Panc1 (cell line): ENCODE results near the gene ADGRD1. TPM values are rescaled to one million over a fixed set of nuclear protein-coding genes. Genes with fewer than 3 reads are reported as not detected.

Source experiments
- ATAC-seq: fragments of 200-7000 bp; cut with Tn5 transposase; 2 replicates; pipeline ENCODE4 v1.9.1; 2020; ENCODE audit warnings: mild to moderate bottlenecking, moderate library complexity
- BruUV-seq: library from RNA; stranded (reverse); fragments of 400-500 nt; replicated peaks from 2 replicates; lab custom pipeline; 2021; lab: Mats Ljungman, UMichigan
- CTCF ChIA-PET: fragments of 300-600 bp; sonication (Branson Sonifier 250); formaldehyde crosslinking; loops from one replicate; lab custom pipeline; 2022; ENCODE audit warnings: antibody characterized with exemption; lab: Charles Lee
- POLR2A ChIA-PET: fragments of 300-600 bp; sonication (Branson Sonifier 250); formaldehyde crosslinking; loops from one replicate; lab custom pipeline; 2022; ENCODE audit warnings: antibody characterized with exemption; lab: Charles Lee
- DNase-seq: peaks from one replicate; pipeline ENCODE4 v3.0.0-alpha.2; 2010; ENCODE audit warnings: low read depth, low spot score
- H3K27ac ChIP-seq: 2 replicates; pipeline ENCODE4 v1.5.1; 2011; ENCODE audit warnings: mild to moderate bottlenecking, low read length, inconsistent platforms
- H3K27me3 ChIP-seq: fragments of 200-500 bp; sonication (Bioruptor generic); 2 replicates; pipeline ENCODE4 v1.6.0; 2014; ENCODE audit warnings: low read length, inconsistent platforms; ENCODE audit not compliant: control insufficient read depth, insufficient read depth
- H3K36me3 ChIP-seq: fragments of 200-500 bp; sonication (Bioruptor generic); 2 replicates; pipeline ENCODE4 v1.5.1; 2014; ENCODE audit warnings: inconsistent platforms, mild to moderate bottlenecking, low read length, moderate library complexity; ENCODE audit not compliant: control insufficient read depth, insufficient read depth
- H3K4me1 ChIP-seq: 2 replicates; pipeline ENCODE4 v1.5.1; 2011; ENCODE audit warnings: inconsistent platforms, mild to moderate bottlenecking, low read length, moderate library complexity; ENCODE audit not compliant: control insufficient read depth, insufficient read depth
- H3K4me3 ChIP-seq, 2 experiments: 2 replicates each; pipeline ENCODE4 v1.5.1; 2011 to 2012; ENCODE audit warnings: low read depth in 2 of 2, low read length in 2 of 2, mild to moderate bottlenecking in 2 of 2, inconsistent platforms in 1 of 2, moderate library complexity in 1 of 2
- H3K9me3 ChIP-seq: fragments of 200-500 bp; sonication (Bioruptor generic); 2 replicates; pipeline ENCODE4 v1.5.1; 2014; ENCODE audit warnings: low read depth, mild to moderate bottlenecking, inconsistent platforms, low read length, moderate library complexity; ENCODE audit not compliant: control insufficient read depth, insufficient read depth
- CTCF ChIP-seq: fragments of 450-650 bp; IDR thresholded peaks from 2 replicates; pipeline ENCODE4 v1.5.1; 2017; ENCODE audit warnings: mild to moderate bottlenecking
- POLR2AphosphoS5 ChIP-seq: IDR thresholded peaks from 2 replicates; pipeline ENCODE4 v1.6.1; 2012; ENCODE audit warnings: mild to moderate bottlenecking, low read depth, low read length, moderate library complexity
- REST ChIP-seq, 2 experiments: IDR thresholded peaks; 2 replicates each; pipeline ENCODE4 v1.6.1; 2011 to 2012; ENCODE audit warnings: low read depth in 2 of 2, control low read depth in 1 of 2, low read length in 1 of 2, mild to moderate bottlenecking in 1 of 2, moderate library complexity in 1 of 2; ENCODE audit not compliant: insufficient read depth in 1 of 2
- SIN3A ChIP-seq: IDR thresholded peaks from 2 replicates; pipeline ENCODE4 v1.6.1; 2012; ENCODE audit warnings: low read depth, mild to moderate bottlenecking, low read length, moderate library complexity, borderline replicate concordance; ENCODE audit not compliant: insufficient read depth
- TCF7L2 ChIP-seq: IDR thresholded peaks from 2 replicates; pipeline ENCODE4 v1.6.1; 2011; ENCODE audit warnings: mild to moderate bottlenecking, low read depth, low read length, inconsistent platforms
- in situ Hi-C: cut with HindIII; loops from 2 replicates; pipeline ENCODE4 v1.10.0; 2016; ENCODE audit warnings: low sequenced_read_pairs, low pct_unique_long_range_greater_than_20kb
- intact Hi-C: fragments of 100-400 bp; cut with micrococcal nuclease; formaldehyde crosslinking; loops from one replicate; pipeline ENCODE4 v1.10.0; 2022; ENCODE audit not compliant: unreplicated experiment
- total RNA-seq: library from RNA; stranded (reverse); gene quantifications from one replicate; pipeline ENCODE4 v1.2.1, GENCODE V29; 2021; ENCODE audit not compliant: unreplicated experiment

ADGRD1 gene
- total RNA-seq, 1 experiment from 2014 or later = 0.21 TPM

GRCh38 chr12:130934753-130935152, 19.0 kb upstream of the ADGRD1 start:
- in situ Hi-C loops = no loop called here
- Histone ChIP-seq H3K27me3 (peaks cover 26% of the 10 kb centered on the region), H3K36me3 (no peaks in the 10 kb centered on the region), H3K9me3 (no peaks in the 10 kb centered on the region), H3K4me3 (no peak overlapping the region), H3K27ac (no peak overlapping the region), H3K4me1 (no peaks in the 10 kb centered on the region)
- intact Hi-C loops = no loop called here
- TF ChIP-seq REST (IDR thresholded peaks at IDR 0.05; ENCODE audit: insufficient read depth in 1 of 2, low read depth in 2 of 2, low read length in 1 of 2) (no peak), CTCF (no peak), SIN3A (no peak), TCF7L2 (no peak), POLR2AphosphoS5 (no peak)
- POLR2A ChIA-PET = no interaction called here
- ATAC-seq (no peak), DNase-seq (no peak)
- no TSS peak for BruUV-seq
- CTCF ChIA-PET = no interaction called here

- peaks cover 26% of the 10 kb centered on the region for H3K27me3 ChIP-seq
- intact Hi-C loops = no loop called here
- no peak for DNase-seq
- ChIA-PET CTCF (no interaction called here), POLR2A (no interaction called here)
- H3K4me3 ChIP-seq = no peak overlapping the region
- ATAC-seq = no peak
- no TSS peak for BruUV-seq
- no peaks in the 10 kb centered on the region for H3K9me3 ChIP-seq
- no peak overlapping the region for H3K27ac ChIP-seq
- in situ Hi-C loops = no loop called here
- H3K4me1 ChIP-seq = no peaks in the 10 kb centered on the region
- H3K36me3 ChIP-seq = no peaks in the 10 kb centered on the region
- no peak for TF ChIP-seq REST (IDR thresholded peaks at IDR 0.05; ENCODE audit: insufficient read depth in 1 of 2, low read depth in 2 of 2, low read length in 1 of 2)
- TF ChIP-seq SIN3A = no peak
- TF ChIP-seq TCF7L2 = no peak
- TF ChIP-seq POLR2AphosphoS5 = no peak
- no peak for TF ChIP-seq CTCF
Measured at GRCh38 chr12:130936561-130936960, 17.1 kb upstream of the ADGRD1 start.
